Stimulated activated memory B cell treated with anti-CD40 and anti-IgM and Interleukin-4, amounts not matched to agents 10 μg/mL and 1 μg/mL and 100 μg/mL, for 72 hours (primary cell): ENCODE measurements around the gene POLR1A.

Experiments used
- ATAC-seq: fragments of 150-1000 bp; cut with Tn5 transposase; 2 replicates; pipeline ENCODE4 v1.10.0; 2021
- H3K27ac Mint-ChIP-seq: one replicate; pipeline ENCODE4 v1.8.0; 2022; ENCODE audit warnings: mild to moderate bottlenecking, mixed read lengths
- H3K27me3 Mint-ChIP-seq: one replicate; pipeline ENCODE4 v1.8.0; 2022; ENCODE audit warnings: mixed read lengths
- H3K36me3 Mint-ChIP-seq: one replicate; pipeline ENCODE4 v1.8.0; 2022; ENCODE audit warnings: mixed read lengths
- H3K4me1 Mint-ChIP-seq: one replicate; pipeline ENCODE4 v1.8.0; 2022; ENCODE audit warnings: mixed read lengths
- H3K4me3 Mint-ChIP-seq: one replicate; pipeline ENCODE4 v1.8.0; 2022; ENCODE audit warnings: mild to moderate bottlenecking, moderate library complexity, mixed read lengths
- H3K9me3 Mint-ChIP-seq: one replicate; pipeline ENCODE4 v1.8.0; 2022; ENCODE audit warnings: mixed read lengths

POLR1A gene

DNA sequence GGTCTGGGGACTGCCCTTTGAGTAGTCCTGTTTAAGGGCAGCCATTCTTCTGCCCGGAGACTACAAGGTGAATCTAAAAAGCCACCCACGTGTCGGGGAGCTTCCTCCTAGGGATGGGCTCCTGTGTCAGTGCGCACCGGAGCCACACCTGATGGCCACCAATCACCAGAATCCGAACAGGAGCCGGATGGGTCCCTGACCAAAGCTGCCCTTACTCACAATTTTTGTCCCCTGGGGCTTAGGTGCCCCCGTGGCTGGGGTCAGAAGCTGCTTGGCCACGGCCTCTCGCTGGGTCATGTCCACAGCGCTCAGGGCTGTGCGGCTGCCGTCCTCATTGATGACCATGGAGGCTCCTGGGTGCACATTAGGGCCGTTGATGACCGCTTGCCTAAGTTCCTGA lies 30.9 kb downstream of the POLR1A start:
- Mint-ChIP-seq H3K27me3 (no peaks in the 10 kb centered on the region), H3K4me3 (no peak overlapping the region), H3K27ac (no peak overlapping the region), H3K9me3 (no peaks in the 10 kb centered on the region), H3K36me3 (peaks cover 60% of the 10 kb centered on the region), H3K4me1 (peaks cover 32% of the 10 kb centered on the region)
- ATAC-seq: no peak

DNA sequence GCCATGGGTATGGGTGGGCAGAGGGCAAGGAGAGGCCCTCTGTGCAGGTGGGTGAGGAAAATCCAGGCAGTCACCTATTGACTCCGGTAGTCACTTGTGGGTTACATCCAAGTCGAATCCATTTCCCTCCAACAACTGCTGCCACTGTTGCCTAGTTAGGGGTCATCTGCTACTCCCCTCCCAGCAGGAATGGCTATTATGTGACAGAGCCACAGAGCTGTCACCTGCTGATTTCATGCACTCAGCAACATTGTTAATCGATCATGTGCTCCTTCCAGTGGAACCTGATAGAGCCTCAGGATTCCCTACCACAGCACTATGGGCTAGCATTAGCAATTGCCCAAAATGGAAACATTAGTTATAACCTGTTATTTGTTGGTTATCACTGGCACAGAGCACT lies 31.4 kb downstream of the POLR1A start:
- no peak overlapping the region for H3K27ac Mint-ChIP-seq
- H3K9me3 Mint-ChIP-seq: no peaks in the 10 kb centered on the region
- H3K4me3 Mint-ChIP-seq: no peak overlapping the region
- peaks cover 27% of the 10 kb centered on the region for H3K4me1 Mint-ChIP-seq
- H3K27me3 Mint-ChIP-seq: no peaks in the 10 kb centered on the region
- ATAC-seq: no peak
- peaks cover 65% of the 10 kb centered on the region for H3K36me3 Mint-ChIP-seq

GRCh38 chr2:86073225-86073624 lies 32.5 kb downstream of the POLR1A start:
- no peak overlapping the region for H3K4me3 Mint-ChIP-seq
- no peak for ATAC-seq
- peaks cover 24% of the 10 kb centered on the region for H3K4me1 Mint-ChIP-seq
- peak overlapping the region; percentile 99 for H3K27ac Mint-ChIP-seq
- no peaks in the 10 kb centered on the region for H3K9me3 Mint-ChIP-seq
- peaks cover 70% of the 10 kb centered on the region for H3K36me3 Mint-ChIP-seq
- no peaks in the 10 kb centered on the region for H3K27me3 Mint-ChIP-seq

- H3K9me3 Mint-ChIP-seq: no peaks in the 10 kb centered on the region
- peaks cover 70% of the 10 kb centered on the region for H3K36me3 Mint-ChIP-seq
- ATAC-seq: peak; percentile 97
- peaks cover 29% of the 10 kb centered on the region for H3K4me1 Mint-ChIP-seq
- peak overlapping the region; percentile 99 for H3K27ac Mint-ChIP-seq
- H3K4me3 Mint-ChIP-seq: peak overlapping the region; percentile 53
- H3K27me3 Mint-ChIP-seq: no peaks in the 10 kb centered on the region
Observed at GRCh38 chr2:86072271-86072858, 33.3 kb downstream of the POLR1A start.

DNA sequence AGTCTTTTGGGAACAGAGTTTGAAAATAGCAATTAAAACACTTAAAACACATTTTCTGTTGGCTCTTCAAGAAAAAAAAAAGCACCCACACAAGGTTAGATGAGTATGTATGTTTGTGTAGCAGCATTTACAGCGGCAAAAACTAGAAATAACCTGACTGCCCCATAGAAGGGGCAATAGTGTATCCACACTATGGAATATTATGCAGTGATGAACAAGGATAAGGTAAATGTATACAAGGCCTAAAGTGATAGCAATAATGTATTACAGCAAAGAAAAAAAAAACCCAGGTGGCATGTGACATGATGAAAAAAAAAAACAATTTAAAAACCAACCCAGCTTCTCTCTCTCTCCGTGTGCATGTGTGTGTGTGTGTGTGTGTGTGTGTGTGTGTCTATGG lies 34.8 kb downstream of the POLR1A start:
- H3K9me3 Mint-ChIP-seq: no peaks in the 10 kb centered on the region
- no peak overlapping the region for H3K27ac Mint-ChIP-seq
- H3K36me3 Mint-ChIP-seq: peaks cover 64% of the 10 kb centered on the region
- no peak for ATAC-seq
- H3K27me3 Mint-ChIP-seq: no peaks in the 10 kb centered on the region
- peaks cover 29% of the 10 kb centered on the region for H3K4me1 Mint-ChIP-seq
- no peak overlapping the region for H3K4me3 Mint-ChIP-seq

GRCh38 chr2:86069783-86070339 lies 35.8 kb downstream of the POLR1A start:
- Mint-ChIP-seq H3K9me3 (no peaks in the 10 kb centered on the region), H3K36me3 (peaks cover 71% of the 10 kb centered on the region), H3K27me3 (no peaks in the 10 kb centered on the region), H3K4me3 (no peak overlapping the region), H3K4me1 (peaks cover 29% of the 10 kb centered on the region), H3K27ac (no peak overlapping the region)
- ATAC-seq: no peak

GRCh38 chr2:86069091-86069685 lies 36.5 kb downstream of the POLR1A start:
- Mint-ChIP-seq H3K27ac (no peak overlapping the region), H3K27me3 (no peaks in the 10 kb centered on the region), H3K4me1 (peaks cover 33% of the 10 kb centered on the region), H3K36me3 (peaks cover 78% of the 10 kb centered on the region), H3K4me3 (no peak overlapping the region), H3K9me3 (no peaks in the 10 kb centered on the region)
- no peak for ATAC-seq

GRCh38 chr2:86068648-86069047 lies 37.0 kb downstream of the POLR1A start:
- no peak for ATAC-seq
- no peaks in the 10 kb centered on the region for H3K27me3 Mint-ChIP-seq
- H3K27ac Mint-ChIP-seq: no peak overlapping the region
- H3K4me1 Mint-ChIP-seq: peaks cover 38% of the 10 kb centered on the region
- peaks cover 3% of the 10 kb centered on the region for H3K9me3 Mint-ChIP-seq
- peaks cover 80% of the 10 kb centered on the region for H3K36me3 Mint-ChIP-seq
- H3K4me3 Mint-ChIP-seq: no peak overlapping the region

DNA sequence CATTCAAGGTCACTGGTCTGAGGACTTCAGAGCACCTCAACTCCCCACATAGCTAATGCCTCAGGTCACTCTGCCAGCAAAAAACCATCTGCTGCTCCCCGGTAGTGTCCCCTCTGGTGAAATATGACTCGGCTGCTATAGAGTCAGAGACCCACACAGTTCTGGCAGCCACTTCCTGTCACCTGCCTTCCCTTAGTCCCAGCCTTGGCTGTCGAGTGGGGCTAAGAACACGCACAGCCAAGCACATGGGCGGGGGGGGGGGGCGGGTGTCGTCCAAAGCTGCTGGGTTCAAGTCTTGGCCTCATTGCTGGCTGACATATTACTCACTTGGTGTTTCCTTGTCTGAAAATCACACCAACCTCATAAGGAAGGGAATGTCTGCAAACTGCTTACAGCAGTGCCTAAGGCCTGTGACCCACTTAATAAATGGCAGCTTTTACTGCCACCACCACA lies 37.5 kb downstream of the POLR1A start:
- H3K27me3 Mint-ChIP-seq: no peaks in the 10 kb centered on the region
- no peak overlapping the region for H3K4me3 Mint-ChIP-seq
- peaks cover 80% of the 10 kb centered on the region for H3K36me3 Mint-ChIP-seq
- peak overlapping the region; percentile 46 for H3K27ac Mint-ChIP-seq
- H3K4me1 Mint-ChIP-seq: peaks cover 33% of the 10 kb centered on the region
- H3K9me3 Mint-ChIP-seq: peaks cover 3% of the 10 kb centered on the region
- peak; percentile 53 for ATAC-seq

GRCh38 chr2:86066915-86067314 lies 38.8 kb downstream of the POLR1A start:
- peaks cover 7% of the 10 kb centered on the region for H3K9me3 Mint-ChIP-seq
- no peaks in the 10 kb centered on the region for H3K27me3 Mint-ChIP-seq
- peaks cover 89% of the 10 kb centered on the region for H3K36me3 Mint-ChIP-seq
- H3K4me3 Mint-ChIP-seq: no peak overlapping the region
- no peak for ATAC-seq
- H3K27ac Mint-ChIP-seq: no peak overlapping the region
- peaks cover 22% of the 10 kb centered on the region for H3K4me1 Mint-ChIP-seq

GRCh38 chr2:86066007-86066578 lies 39.6 kb downstream of the POLR1A start:
- Mint-ChIP-seq H3K27me3 (no peaks in the 10 kb centered on the region), H3K27ac (no peak overlapping the region), H3K4me1 (peaks cover 16% of the 10 kb centered on the region), H3K4me3 (no peak overlapping the region), H3K36me3 (peaks cover 89% of the 10 kb centered on the region), H3K9me3 (peaks cover 7% of the 10 kb centered on the region)
- ATAC-seq: no peak

GRCh38 chr2:86065512-86065911 lies 40.2 kb downstream of the POLR1A start:
- no peaks in the 10 kb centered on the region for H3K27me3 Mint-ChIP-seq
- ATAC-seq: no peak
- peaks cover 7% of the 10 kb centered on the region for H3K9me3 Mint-ChIP-seq
- H3K27ac Mint-ChIP-seq: no peak overlapping the region
- peaks cover 16% of the 10 kb centered on the region for H3K4me1 Mint-ChIP-seq
- no peak overlapping the region for H3K4me3 Mint-ChIP-seq
- H3K36me3 Mint-ChIP-seq: peaks cover 89% of the 10 kb centered on the region

DNA sequence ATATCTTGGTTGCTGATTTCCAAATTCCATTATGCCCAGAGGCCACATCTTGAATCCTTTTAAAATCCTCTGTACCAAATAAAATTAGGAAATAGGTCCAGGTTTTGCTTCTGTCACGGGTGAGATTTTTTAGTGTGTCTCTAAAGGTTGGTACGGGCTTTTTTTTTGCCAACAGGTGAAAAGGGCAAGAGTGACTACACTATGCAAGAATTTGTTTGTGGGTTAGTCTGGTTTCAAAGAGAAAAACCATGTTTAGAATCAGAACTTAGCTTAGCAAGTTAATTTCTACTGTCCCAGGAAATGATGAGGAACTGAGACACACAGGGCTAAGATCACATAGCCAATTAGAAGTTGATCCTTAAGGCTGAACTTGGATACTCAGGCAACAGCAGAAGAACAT lies 41.7 kb downstream of the POLR1A start:
- ATAC-seq: no peak
- no peaks in the 10 kb centered on the region for H3K27me3 Mint-ChIP-seq
- no peak overlapping the region for H3K4me3 Mint-ChIP-seq
- peaks cover 82% of the 10 kb centered on the region for H3K36me3 Mint-ChIP-seq
- H3K27ac Mint-ChIP-seq: peak overlapping the region; percentile 60
- peaks cover 7% of the 10 kb centered on the region for H3K9me3 Mint-ChIP-seq
- H3K4me1 Mint-ChIP-seq: peaks cover 16% of the 10 kb centered on the region

DNA sequence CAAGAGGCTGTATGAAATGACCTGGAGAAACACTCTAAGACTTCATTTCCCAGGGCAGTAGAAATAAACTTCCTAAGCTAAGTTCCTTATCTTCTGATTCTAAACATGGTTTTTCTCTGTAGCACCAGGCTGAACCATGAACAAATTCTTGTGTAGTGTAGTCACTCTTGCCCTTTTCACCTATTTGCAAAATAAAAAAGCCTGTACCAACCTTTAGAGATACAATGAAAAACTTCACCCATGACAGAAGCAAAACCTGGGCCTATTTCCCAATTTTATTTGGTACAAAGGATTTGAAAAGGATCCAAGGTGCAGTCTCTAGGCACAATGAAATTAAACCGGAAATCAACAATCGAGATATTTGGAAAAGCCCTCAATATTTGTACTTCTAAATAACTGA lies 43.6 kb downstream of the POLR1A start:
- H3K4me1 Mint-ChIP-seq: peaks cover 10% of the 10 kb centered on the region
- ATAC-seq: no peak

DNA sequence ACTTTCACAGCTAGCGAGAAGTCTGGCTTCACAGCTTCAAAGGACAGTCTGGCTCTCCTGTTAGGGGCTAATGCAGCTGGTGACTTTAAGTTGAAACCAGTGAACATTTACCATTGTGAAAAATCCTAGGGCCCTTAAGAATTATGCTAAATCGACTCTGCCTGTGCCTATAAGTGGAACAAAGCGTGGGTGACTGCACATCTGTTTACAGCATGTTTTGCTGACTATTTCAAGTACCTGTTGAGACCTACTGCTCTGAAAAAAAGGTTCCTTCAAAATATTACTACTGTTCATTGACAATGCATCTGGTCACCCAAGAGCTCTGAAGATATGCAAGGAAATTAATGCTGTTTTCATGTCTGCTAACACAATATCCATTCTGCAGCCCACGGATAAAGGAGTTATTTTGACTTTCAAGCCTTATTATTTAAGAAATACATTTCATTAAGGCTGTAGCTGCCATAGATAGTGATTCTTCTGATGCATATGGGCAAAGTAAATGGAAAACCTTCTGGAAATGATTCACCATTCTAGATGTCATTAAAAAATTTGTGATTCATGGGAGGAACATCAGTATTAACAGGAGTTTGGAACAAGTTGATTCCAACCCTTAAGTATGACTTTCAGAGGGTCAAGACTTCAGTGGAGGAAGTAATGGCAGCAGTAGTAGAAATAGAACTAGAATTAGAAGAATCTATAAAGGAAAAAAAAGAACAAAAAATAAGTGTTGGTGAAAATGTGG lies 48.9 kb downstream of the POLR1A start:
- Mint-ChIP-seq H3K36me3 (peaks cover 77% of the 10 kb centered on the region), H3K27ac (no peak overlapping the region), H3K4me1 (no peaks in the 10 kb centered on the region), H3K4me3 (no peak overlapping the region), H3K9me3 (no peaks in the 10 kb centered on the region), H3K27me3 (no peaks in the 10 kb centered on the region)
- ATAC-seq: no peak

More for the DNA sequence above, 43.6 kb downstream of the POLR1A start:
- peaks cover 81% of the 10 kb centered on the region for H3K36me3 Mint-ChIP-seq
- H3K4me3 Mint-ChIP-seq: no peak overlapping the region
- no peak overlapping the region for H3K27ac Mint-ChIP-seq
- H3K27me3 Mint-ChIP-seq: no peaks in the 10 kb centered on the region
- peaks cover 7% of the 10 kb centered on the region for H3K9me3 Mint-ChIP-seq
